GM21619 (cell line): ENCODE measurements around the gene TPST2.

Source experiments
- ATAC-seq: cut with Tn5 transposase; IDR thresholded peaks from one replicate; pipeline ENCODE4 v1.9.1; 2021; ENCODE audit not compliant: unreplicated experiment

TPST2 gene

DNA sequence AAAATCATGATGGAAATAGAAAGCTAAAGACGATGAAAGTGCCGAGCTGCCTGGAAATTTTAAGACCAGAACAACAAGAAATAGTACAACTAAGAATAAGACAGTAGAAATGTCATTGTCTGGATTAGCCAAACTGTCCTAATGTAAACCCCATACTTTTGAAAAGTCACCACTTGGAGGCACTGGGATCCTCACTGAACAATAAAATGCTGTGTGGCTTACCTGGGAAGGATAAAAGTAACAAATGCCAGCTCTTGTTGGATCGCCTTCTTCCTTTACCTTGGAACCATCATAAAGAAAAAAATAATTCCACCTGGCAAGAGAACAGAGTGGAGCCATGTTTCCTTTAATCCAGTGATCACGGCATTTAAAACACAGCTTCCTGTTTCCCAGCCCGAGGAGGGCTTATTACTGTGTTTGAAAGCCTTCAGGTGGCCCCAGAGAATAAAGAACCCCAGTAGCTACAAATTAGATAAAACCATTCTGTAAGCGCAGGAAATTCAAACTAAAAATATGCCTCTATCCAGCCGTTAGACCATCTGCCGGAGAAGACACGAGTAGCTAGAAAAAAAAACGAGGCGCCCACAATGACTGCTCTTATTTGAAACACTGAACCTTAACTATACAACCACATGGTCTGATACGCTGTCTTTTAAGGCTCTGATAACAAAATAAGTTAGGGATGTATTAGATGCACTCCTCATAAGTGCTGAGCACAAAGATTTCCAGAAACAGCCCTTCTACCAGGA lies 110.7 kb downstream of the TPST2 start:
- ATAC-seq: no peak

GRCh38 chr22:26477341-26477731 lies 112.6 kb downstream of the TPST2 start:
- ATAC-seq: no peak

DNA sequence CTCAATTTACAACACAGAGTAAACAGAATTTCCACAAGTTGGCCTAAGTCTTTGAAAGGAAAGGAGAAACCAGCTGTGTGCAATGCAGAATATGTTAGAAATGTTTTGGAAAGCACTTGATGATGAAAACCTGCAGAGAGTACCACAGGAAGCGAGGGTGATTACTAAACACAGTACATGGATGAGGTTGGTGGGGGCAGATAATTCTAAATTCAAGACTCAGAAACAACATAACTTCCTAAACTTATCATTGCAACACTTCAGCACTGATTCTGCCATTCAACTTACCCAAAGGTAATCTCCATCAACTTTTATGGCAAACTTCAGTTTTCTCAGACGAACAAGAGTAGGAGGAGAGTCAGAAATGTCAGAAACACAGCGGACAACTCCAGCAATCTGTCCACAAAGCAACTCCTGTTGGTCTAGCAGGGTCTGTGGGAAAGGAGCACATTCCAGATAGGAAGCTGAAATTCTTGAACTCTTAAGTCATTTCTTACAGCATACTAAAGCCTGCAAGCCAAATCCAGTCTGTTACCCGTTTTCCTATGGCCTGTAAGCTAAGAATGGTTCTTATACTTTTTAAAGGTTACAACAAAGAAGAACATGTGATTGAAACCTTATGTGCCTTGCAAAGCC lies 113.1 kb downstream of the TPST2 start:
- no peak for ATAC-seq

DNA sequence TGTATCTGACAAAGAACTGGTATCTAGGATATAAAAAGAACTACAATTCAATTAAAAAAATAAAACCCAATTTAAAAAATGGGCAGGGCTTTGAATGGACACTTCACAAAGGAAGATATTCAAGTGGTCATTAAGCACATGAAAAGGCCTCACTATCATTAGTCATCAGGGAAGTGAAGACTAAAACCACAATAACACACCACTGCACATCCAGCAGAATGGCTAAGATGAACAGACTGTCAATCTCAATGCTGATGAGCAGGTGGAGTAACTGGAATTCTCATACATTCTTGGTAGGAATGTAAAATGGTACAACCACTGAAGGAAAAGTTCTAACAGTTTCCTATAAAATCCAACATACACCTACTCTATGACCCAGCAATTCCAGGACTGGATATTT lies 115.2 kb downstream of the TPST2 start:
- ATAC-seq: no peak
